ENCODE measurements around the gene TMEM108. TPM values are rescaled to one million over a fixed set of nuclear protein-coding genes. Genes with fewer than 3 reads are reported as not detected.

Gene TMEM108
- total RNA-seq, 2 donors from 2014 or later, result 1.6 TPM; not detected in 1

- no peak overlapping the region for H3K27ac ChIP-seq
- ATAC-seq (no peak), DNase-seq (no peak)
- intact Hi-C loops (cut with DNase I), result no loop called here
- no peaks in the 10 kb centered on the region for H3K36me3 ChIP-seq (replicated peaks in 1 of 2; ENCODE audit: insufficient read depth in 1 of 2, low read depth in 2 of 2)
- H3K9me3 ChIP-seq, result no peaks in the 10 kb centered on the region
- no peaks in the 10 kb centered on the region for H3K4me1 ChIP-seq
- TF ChIP-seq CTCF (IDR thresholded peaks at IDR 0.05), result no peak
- TF ChIP-seq POLR2A (IDR thresholded peaks at IDR 0.05), result no peak
- no peak overlapping the region for H3K4me3 ChIP-seq
- 63 to 71% methylated on average over 2 of the region's 2 CpGs for WGBS, 2 donors
- no peaks in the 10 kb centered on the region for H3K27me3 ChIP-seq
These were observed 224.1 kb downstream of the TMEM108 start for GRCh38 chr3:133262333-133262732.

DNA sequence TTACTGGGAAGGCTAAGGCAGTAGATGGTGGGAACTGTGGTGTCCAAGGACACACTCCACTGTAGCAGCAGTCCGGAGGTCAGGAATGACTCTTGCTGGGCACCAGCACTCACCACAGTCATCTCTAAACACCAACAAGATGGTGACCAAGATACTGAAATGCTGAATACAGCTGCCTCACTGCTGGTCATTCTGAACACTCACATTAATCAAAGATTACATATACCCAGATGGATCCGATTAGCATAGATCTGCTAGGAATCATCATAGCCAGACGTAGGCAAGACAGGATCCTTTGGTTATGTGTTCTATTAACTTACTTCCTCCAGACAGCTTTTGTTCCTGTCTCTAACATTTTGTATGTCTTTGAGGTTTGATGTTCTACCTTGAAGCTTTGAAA lies 226.7 kb downstream of the TMEM108 start:
- WGBS, 2 donors, result 77 to 78% methylated on average over 3 of the region's 3 CpGs
- Histone ChIP-seq H3K4me3 (no peak overlapping the region), H3K4me1 (no peaks in the 10 kb centered on the region), H3K27me3 (no peaks in the 10 kb centered on the region), H3K27ac (no peak overlapping the region), H3K36me3 (replicated peaks in 1 of 2; ENCODE audit: insufficient read depth in 1 of 2, low read depth in 2 of 2) (no peaks in the 10 kb centered on the region), H3K9me3 (no peaks in the 10 kb centered on the region)
- no peak for ATAC-seq
- TF ChIP-seq POLR2A (IDR thresholded peaks at IDR 0.05) (no peak), CTCF (IDR thresholded peaks at IDR 0.05) (no peak)
- DNase-seq, result no peak
- intact Hi-C loops (cut with DNase I), result no loop called here

DNA sequence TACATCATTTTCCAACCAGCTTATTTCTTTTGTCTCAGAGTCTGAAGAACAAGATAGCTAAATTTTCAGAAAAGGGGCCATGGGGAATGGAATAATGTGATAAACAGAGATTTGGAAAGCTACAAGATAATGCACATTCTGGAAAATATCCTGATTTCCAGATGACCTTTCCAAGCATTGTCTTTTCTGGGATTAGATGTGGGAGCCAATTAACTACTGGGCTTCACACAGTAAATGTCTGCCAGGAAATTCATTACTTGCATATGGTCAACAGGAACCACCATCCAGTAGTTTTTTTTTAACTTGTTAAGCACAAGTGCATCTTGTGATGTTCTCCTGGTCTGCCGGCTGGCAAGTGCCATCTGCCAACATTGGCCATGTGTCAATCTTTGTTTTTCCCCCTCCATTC lies 230.5 kb downstream of the TMEM108 start:
- H3K9me3 ChIP-seq, result no peaks in the 10 kb centered on the region
- H3K4me3 ChIP-seq, result no peak overlapping the region
- H3K27me3 ChIP-seq, result no peaks in the 10 kb centered on the region
- no peaks in the 10 kb centered on the region for H3K36me3 ChIP-seq (replicated peaks in 1 of 2; ENCODE audit: insufficient read depth in 1 of 2, low read depth in 2 of 2)
- H3K4me1 ChIP-seq, result no peaks in the 10 kb centered on the region
- no peak overlapping the region for H3K27ac ChIP-seq
- 66 to 68% methylated on average over 1 of the region's 1 CpG for WGBS, 2 donors
- DNase-seq (no peak), ATAC-seq (no peak)
- no peak for TF ChIP-seq POLR2A (IDR thresholded peaks at IDR 0.05)
- TF ChIP-seq CTCF (IDR thresholded peaks at IDR 0.05), result no peak
- intact Hi-C loops (cut with DNase I), result no loop called here

DNA sequence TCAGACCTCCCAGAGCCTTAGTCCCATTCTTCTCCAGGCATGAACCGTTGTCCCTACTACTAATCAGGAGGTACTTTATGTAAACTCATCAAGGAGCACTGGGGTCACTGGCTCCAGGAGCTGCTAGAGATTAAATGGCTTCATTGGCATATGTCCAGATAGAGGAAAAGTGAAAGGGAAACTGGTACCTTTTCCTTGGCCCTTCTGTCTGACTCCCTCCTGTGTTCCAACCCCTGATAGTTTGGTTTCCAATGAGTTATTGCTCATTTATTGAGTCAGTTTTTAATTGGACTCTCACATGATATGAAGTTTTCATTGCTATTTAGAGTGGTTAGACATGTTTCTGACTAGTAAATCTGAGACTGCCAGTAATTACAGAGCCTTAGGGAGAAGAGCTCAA lies 231.2 kb downstream of the TMEM108 start:
- TF ChIP-seq CTCF (IDR thresholded peaks at IDR 0.05), result no peak
- no peak for TF ChIP-seq POLR2A (IDR thresholded peaks at IDR 0.05)
- Histone ChIP-seq H3K9me3 (no peaks in the 10 kb centered on the region), H3K4me1 (no peaks in the 10 kb centered on the region), H3K27ac (no peak overlapping the region), H3K36me3 (replicated peaks in 1 of 2; ENCODE audit: insufficient read depth in 1 of 2, low read depth in 2 of 2) (no peaks in the 10 kb centered on the region), H3K4me3 (no peak overlapping the region), H3K27me3 (no peaks in the 10 kb centered on the region)
- intact Hi-C loops (cut with DNase I), result no loop called here
- DNase-seq, result no peak
- ATAC-seq, result no peak
- 20 to 26% methylated on average over 1 of the region's 1 CpG for WGBS, 2 donors

DNA sequence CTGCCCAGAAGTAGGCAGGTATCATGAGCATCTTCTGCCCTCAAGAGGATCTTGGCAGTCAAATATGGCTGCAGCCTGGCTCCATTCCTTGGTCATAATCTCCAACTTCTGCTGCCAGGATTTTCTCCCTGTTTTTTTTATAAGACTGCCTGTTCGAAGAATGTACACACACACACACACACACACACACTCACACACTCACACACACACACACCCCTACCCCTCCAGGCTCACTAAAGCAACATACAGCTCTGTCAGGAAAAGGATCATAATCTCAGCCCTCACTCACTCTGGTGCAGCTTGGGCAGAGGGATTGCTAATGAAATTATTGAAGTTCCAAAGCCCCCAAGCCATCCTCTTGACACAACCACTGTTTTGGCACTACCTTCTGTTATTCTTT lies 232.4 kb downstream of the TMEM108 start:
- Histone ChIP-seq H3K4me1 (no peaks in the 10 kb centered on the region), H3K4me3 (no peak overlapping the region), H3K27me3 (no peaks in the 10 kb centered on the region), H3K27ac (no peak overlapping the region), H3K9me3 (no peaks in the 10 kb centered on the region), H3K36me3 (replicated peaks in 1 of 2; ENCODE audit: insufficient read depth in 1 of 2, low read depth in 2 of 2) (no peaks in the 10 kb centered on the region)
- WGBS, 2 donors, result 26 to 29% methylated on average over 1 of the region's 1 CpG
- intact Hi-C loops (cut with DNase I), result no loop called here
- no peak for ATAC-seq
- DNase-seq, result no peak
- no peak for TF ChIP-seq POLR2A (IDR thresholded peaks at IDR 0.05)
- TF ChIP-seq CTCF (IDR thresholded peaks at IDR 0.05), result no peak

Measured in body of pancreas (tissue), 4 donors.